ENCODE measurements around the gene SH2D2A.

GRCh38 chr1:156853761-156854160 lies 37.1 kb upstream of the SH2D2A start:
- no peak for TF ChIP-seq CTCF (IDR thresholded peaks at IDR 0.05)
- TF ChIP-seq EZH2 (IDR thresholded peaks at IDR 0.05; ENCODE audit: borderline replicate concordance, insufficient read depth, low read depth, low read length, poor library complexity, severe bottlenecking): no peak

Measured in B cell (primary cell).